Activated gamma-delta T cell (primary cell): ENCODE measurements around the gene MEIS2.

Source experiments
- DNase-seq: peaks from one replicate; lab custom pipeline; 2025; lab: John Stamatoyannopoulos, UW

Gene MEIS2

GRCh38 chr15:36901012-36901411 is 199.3 kb downstream of the MEIS2 start:
- no peak for DNase-seq

GRCh38 chr15:36899696-36900095 is 200.7 kb downstream of the MEIS2 start:
- DNase-seq, result no peak

GRCh38 chr15:36898536-36899126 is 201.7 kb downstream of the MEIS2 start:
- no peak for DNase-seq

- DNase-seq, result no peak
Measured at GRCh38 chr15:36897834-36898233, 202.5 kb downstream of the MEIS2 start.

GRCh38 chr15:36896949-36897348 is 203.4 kb downstream of the MEIS2 start:
- DNase-seq, result no peak

- DNase-seq, result no peak
Measured at GRCh38 chr15:36894075-36894474, 206.3 kb downstream of the MEIS2 start.

GRCh38 chr15:36893276-36893675 is 207.1 kb downstream of the MEIS2 start:
- no peak for DNase-seq

GRCh38 chr15:36888011-36888992 is 212.0 kb downstream of the MEIS2 start:
- DNase-seq, result no peak

- no peak for DNase-seq
Measured at GRCh38 chr15:36887214-36887961, 213.0 kb downstream of the MEIS2 start.

- DNase-seq, result no peak
Measured at GRCh38 chr15:36886701-36887100, 213.6 kb downstream of the MEIS2 start.

- no peak for DNase-seq
Measured at GRCh38 chr15:36886191-36886590, 214.2 kb downstream of the MEIS2 start.

GRCh38 chr15:36885771-36886170 is 214.6 kb downstream of the MEIS2 start:
- no peak for DNase-seq

GRCh38 chr15:36884936-36885635 is 215.3 kb downstream of the MEIS2 start:
- DNase-seq, result no peak

GRCh38 chr15:36884518-36884875 is 215.9 kb downstream of the MEIS2 start:
- no peak for DNase-seq

GRCh38 chr15:36883713-36884517 is 216.4 kb downstream of the MEIS2 start:
- no peak for DNase-seq

- no peak for DNase-seq
Measured at GRCh38 chr15:36882487-36883131, 217.7 kb downstream of the MEIS2 start.

GRCh38 chr15:36882056-36882455 is 218.3 kb downstream of the MEIS2 start:
- no peak for DNase-seq

- DNase-seq, result no peak
Measured at GRCh38 chr15:36881516-36881915, 218.8 kb downstream of the MEIS2 start.

- DNase-seq, result no peak
Measured at GRCh38 chr15:36880913-36881460, 219.4 kb downstream of the MEIS2 start.

GRCh38 chr15:36880224-36880912 is 220.0 kb downstream of the MEIS2 start:
- no peak for DNase-seq
